ENCODE data around the gene NFATC2IP.

GRCh38 chr16:28985211-28986041 lies 34.7 kb downstream of the NFATC2IP start:
- TF ChIP-seq, protein P1, sequence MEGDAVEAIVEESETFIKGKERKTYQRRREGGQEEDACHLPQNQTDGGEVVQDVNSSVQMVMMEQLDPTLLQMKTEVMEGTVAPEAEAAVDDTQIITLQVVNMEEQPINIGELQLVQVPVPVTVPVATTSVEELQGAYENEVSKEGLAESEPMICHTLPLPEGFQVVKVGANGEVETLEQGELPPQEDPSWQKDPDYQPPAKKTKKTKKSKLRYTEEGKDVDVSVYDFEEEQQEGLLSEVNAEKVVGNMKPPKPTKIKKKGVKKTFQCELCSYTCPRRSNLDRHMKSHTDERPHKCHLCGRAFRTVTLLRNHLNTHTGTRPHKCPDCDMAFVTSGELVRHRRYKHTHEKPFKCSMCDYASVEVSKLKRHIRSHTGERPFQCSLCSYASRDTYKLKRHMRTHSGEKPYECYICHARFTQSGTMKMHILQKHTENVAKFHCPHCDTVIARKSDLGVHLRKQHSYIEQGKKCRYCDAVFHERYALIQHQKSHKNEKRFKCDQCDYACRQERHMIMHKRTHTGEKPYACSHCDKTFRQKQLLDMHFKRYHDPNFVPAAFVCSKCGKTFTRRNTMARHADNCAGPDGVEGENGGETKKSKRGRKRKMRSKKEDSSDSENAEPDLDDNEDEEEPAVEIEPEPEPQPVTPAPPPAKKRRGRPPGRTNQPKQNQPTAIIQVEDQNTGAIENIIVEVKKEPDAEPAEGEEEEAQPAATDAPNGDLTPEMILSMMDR (IDR thresholded peaks at IDR 0.05; ENCODE audit: control extremely low read depth in 1 of 3, insufficient read depth in 1 of 3, low read depth in 1 of 3, low read length in 3 of 3): no peak
- TF ChIP-seq POLR2A (IDR thresholded peaks at IDR 0.05; ENCODE audit: control extremely low read depth in 1 of 2, low read depth in 2 of 2, low read length in 2 of 2): no peak
- no peak for TF ChIP-seq RFX5 (IDR thresholded peaks at IDR 0.05; ENCODE audit: borderline replicate concordance, low read depth, low read length)

Data from H1 (cell line).